ENCODE measurements around the gene GRID1.

Gene GRID1

DNA sequence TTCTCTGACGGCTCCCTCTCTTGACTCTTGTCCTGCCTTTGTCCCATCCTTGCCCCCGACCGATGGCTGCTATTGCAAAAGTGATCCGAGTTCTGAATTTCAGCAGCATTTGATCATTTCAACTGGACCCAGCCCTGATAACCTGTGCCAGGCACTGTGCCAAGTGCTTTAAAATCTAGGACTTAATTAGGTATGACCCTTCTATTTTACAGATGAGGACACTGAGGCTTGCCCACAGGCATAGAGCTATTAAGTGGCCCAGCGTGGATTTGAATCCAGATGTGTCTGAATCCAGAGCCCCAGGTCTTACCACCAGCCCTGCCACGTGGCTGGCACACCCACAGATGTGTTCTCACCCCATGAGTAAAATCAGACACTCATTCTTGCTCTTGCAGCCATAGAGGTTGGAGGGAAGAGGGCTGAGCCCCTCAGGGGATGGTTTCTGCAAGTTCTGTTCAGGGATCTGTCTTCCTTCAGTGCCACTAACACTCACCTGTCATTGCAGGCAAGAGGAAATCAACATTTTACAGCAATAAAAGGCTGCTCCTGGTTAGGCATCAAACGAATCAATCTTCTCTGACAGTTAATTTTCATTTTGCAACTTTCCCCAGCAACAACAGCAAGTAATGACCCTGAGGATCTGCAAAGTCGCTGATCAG is 101.2 kb downstream of the GRID1 start:
- Mint-ChIP-seq H3K36me3 (ENCODE audit: low read depth) (no peaks in the 10 kb centered on the region), H3K9me3 (no peaks in the 10 kb centered on the region), H3K27ac (no peak overlapping the region)

DNA sequence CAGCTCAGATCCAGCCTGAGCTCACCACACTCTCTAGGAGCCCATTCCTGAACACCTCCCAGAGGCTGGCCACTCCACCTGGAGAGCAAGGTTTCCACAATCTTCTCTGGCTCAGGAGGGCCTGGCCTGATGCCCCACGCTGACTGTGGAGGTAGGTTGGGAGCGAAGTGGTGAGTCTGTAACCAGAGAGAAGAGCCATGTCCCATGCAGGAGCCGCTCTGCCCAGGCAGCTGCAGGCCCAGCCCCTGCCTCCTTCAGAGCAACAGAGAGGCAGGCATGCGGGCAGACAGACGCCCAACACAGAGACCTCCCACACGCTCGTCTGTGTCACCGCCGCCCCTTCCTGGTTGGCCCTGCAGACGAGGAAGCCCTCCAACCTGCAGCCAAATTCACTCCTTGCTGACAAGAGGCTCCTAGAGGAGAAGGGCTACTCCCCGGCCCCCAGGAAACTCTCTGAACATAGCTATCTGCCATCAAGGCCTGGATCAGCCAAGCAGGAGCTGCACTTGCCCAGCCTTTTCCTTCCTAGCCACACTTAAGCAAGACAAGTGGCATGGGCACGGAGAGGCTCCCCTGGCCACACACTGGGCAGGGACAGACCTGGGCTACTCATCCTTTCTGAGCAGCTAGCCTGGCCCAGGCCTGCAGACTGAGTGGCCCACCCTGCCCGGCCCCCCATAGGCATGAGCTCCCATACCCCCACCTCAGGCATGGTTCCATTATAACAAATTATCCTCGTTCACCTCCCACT is 101.9 kb downstream of the GRID1 start:
- H3K4me1 Mint-ChIP-seq: no peaks in the 10 kb centered on the region
- peaks cover 38% of the 10 kb centered on the region for H3K27me3 Mint-ChIP-seq (ENCODE audit: low read depth)
- TF ChIP-seq, protein P1, sequence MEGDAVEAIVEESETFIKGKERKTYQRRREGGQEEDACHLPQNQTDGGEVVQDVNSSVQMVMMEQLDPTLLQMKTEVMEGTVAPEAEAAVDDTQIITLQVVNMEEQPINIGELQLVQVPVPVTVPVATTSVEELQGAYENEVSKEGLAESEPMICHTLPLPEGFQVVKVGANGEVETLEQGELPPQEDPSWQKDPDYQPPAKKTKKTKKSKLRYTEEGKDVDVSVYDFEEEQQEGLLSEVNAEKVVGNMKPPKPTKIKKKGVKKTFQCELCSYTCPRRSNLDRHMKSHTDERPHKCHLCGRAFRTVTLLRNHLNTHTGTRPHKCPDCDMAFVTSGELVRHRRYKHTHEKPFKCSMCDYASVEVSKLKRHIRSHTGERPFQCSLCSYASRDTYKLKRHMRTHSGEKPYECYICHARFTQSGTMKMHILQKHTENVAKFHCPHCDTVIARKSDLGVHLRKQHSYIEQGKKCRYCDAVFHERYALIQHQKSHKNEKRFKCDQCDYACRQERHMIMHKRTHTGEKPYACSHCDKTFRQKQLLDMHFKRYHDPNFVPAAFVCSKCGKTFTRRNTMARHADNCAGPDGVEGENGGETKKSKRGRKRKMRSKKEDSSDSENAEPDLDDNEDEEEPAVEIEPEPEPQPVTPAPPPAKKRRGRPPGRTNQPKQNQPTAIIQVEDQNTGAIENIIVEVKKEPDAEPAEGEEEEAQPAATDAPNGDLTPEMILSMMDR (IDR thresholded peaks at IDR 0.05; ENCODE audit: unreplicated experiment in 3 of 3): no peak
- H3K4me3 Mint-ChIP-seq: no peak overlapping the region
- no peak overlapping the region for H3K27ac Mint-ChIP-seq
- no peaks in the 10 kb centered on the region for H3K36me3 Mint-ChIP-seq (ENCODE audit: low read depth)
- no peaks in the 10 kb centered on the region for H3K9me3 Mint-ChIP-seq

More for the DNA sequence above, 101.2 kb downstream of the GRID1 start:
- peaks cover 38% of the 10 kb centered on the region for H3K27me3 Mint-ChIP-seq (ENCODE audit: low read depth)
- TF ChIP-seq, protein P1 (IDR thresholded peaks at IDR 0.05; ENCODE audit: unreplicated experiment in 3 of 3): no peak
- H3K4me3 Mint-ChIP-seq: no peak overlapping the region
- no peaks in the 10 kb centered on the region for H3K4me1 Mint-ChIP-seq

DNA sequence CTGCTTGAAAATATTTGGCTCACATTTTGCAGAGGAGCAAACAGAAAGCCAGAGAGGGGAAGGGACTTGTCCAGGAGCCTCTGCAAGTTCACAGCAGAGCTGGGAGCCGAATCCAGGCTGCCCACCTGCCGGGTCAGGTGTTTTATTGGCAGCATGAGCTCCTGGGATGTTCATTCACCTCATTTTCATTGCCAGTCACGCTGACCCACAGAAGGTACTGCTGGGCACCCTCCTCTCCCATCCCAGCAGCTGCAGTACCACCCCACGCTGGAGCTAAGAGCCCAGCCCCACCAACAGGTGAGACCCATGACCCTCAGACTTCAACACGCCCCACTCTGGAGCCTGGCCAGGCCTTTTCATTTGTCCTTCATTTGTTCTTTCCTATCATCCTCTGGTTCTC is 102.7 kb downstream of the GRID1 start:
- Mint-ChIP-seq H3K9me3 (no peaks in the 10 kb centered on the region), H3K36me3 (ENCODE audit: low read depth) (no peaks in the 10 kb centered on the region), H3K27me3 (ENCODE audit: low read depth) (peaks cover 37% of the 10 kb centered on the region), H3K27ac (no peak overlapping the region), H3K4me3 (no peak overlapping the region), H3K4me1 (no peaks in the 10 kb centered on the region)
- TF ChIP-seq, protein P1 (IDR thresholded peaks at IDR 0.05; ENCODE audit: unreplicated experiment in 3 of 3): no peak

DNA sequence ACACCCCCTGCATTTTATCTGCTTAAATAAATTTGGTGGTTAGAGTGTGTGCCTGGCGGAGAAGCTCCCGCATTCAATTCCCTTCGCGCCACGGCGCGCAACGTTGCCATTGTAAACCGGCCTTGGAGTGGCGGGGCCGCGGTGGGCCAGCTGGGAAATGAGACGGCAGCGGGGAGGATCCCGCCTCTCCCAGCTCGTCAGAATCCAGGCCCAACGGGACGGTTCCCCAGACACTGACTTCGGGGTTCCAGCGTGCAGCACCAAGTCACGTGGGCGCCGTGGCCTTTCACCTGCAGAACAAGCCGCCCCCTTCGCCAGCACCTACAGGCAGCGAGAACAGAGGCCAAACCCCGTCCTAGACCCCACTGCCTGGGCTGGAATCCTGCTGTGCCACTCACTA is 103.4 kb downstream of the GRID1 start:
- Mint-ChIP-seq H3K4me3 (no peak overlapping the region), H3K9me3 (no peaks in the 10 kb centered on the region), H3K4me1 (no peaks in the 10 kb centered on the region), H3K27me3 (ENCODE audit: low read depth) (peaks cover 35% of the 10 kb centered on the region), H3K36me3 (ENCODE audit: low read depth) (no peaks in the 10 kb centered on the region), H3K27ac (no peak overlapping the region)
- TF ChIP-seq, protein P1 (IDR thresholded peaks at IDR 0.05; ENCODE audit: unreplicated experiment in 3 of 3): no peak

DNA sequence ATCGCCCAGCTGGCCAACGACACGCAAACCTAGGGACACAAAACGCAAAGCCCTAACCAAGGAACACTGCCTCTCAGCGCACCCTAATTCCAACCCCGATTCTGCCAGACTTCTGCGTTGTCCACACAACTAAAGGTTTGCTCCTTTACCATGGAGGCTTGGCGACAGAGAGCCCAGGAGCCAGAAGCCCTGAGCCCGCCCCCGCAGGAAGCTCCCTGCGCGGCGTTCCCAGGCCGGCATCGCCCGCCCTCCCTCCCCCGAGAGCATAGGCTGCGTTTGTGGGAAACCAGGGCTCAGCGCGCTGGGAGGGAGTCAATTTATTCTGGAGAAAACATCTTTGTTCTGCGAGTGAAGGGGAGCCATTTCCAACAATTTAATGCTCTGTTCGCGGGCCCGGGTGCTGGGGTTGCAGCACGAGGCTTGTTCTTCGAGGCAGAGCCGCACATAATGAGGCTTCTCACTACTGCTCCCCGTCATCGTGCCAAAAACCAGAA is 103.9 kb downstream of the GRID1 start:
- Mint-ChIP-seq H3K4me3 (no peak overlapping the region), H3K27ac (no peak overlapping the region), H3K27me3 (ENCODE audit: low read depth) (peaks cover 35% of the 10 kb centered on the region), H3K4me1 (no peaks in the 10 kb centered on the region), H3K36me3 (ENCODE audit: low read depth) (no peaks in the 10 kb centered on the region), H3K9me3 (no peaks in the 10 kb centered on the region)
- TF ChIP-seq, protein P1 (IDR thresholded peaks at IDR 0.05; ENCODE audit: unreplicated experiment in 3 of 3): no peak

Measured in nephron (organoid).